ENCODE data around the gene ACAP2. TPM values are rescaled to one million over a fixed set of nuclear protein-coding genes. Genes with fewer than 3 reads are reported as not detected.

Gene ACAP2
- total RNA-seq, 1 donor from 2014 or later = 46.0 TPM

DNA sequence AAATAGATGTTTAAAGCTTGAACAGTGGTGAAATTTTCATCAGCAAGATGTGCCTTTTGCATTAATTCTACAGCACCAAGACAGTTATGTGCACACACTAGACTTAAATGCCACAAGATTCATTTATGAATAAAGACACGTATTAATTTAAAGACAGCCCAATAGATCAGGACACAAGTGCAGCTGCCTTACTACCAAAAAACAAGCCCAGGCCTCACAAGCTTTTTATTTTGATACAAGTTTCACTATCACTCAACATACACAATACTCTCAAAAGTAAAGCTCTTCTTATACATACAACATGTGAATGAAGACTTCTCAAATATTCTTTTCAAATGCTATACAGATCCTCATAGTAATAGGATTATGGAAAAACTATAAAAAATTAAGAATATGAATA lies 2.4 kb downstream of the ACAP2 start:
- TF ChIP-seq, protein P1, sequence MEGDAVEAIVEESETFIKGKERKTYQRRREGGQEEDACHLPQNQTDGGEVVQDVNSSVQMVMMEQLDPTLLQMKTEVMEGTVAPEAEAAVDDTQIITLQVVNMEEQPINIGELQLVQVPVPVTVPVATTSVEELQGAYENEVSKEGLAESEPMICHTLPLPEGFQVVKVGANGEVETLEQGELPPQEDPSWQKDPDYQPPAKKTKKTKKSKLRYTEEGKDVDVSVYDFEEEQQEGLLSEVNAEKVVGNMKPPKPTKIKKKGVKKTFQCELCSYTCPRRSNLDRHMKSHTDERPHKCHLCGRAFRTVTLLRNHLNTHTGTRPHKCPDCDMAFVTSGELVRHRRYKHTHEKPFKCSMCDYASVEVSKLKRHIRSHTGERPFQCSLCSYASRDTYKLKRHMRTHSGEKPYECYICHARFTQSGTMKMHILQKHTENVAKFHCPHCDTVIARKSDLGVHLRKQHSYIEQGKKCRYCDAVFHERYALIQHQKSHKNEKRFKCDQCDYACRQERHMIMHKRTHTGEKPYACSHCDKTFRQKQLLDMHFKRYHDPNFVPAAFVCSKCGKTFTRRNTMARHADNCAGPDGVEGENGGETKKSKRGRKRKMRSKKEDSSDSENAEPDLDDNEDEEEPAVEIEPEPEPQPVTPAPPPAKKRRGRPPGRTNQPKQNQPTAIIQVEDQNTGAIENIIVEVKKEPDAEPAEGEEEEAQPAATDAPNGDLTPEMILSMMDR (IDR thresholded peaks at IDR 0.05; ENCODE audit: insufficient read depth, low read depth, low read length) = no peak
- TF ChIP-seq EZH2 (IDR thresholded peaks at IDR 0.05; ENCODE audit: insufficient read depth, low read length) = no peak
- no peaks in the 10 kb centered on the region for H3K36me3 ChIP-seq (ENCODE audit: insufficient read depth, low read length)
- Mint-ChIP-seq H3K36me3 (ENCODE audit: low read depth, unreplicated experiment) (no peaks in the 10 kb centered on the region), H3K9me3 (ENCODE audit: unreplicated experiment) (no peaks in the 10 kb centered on the region), H3K4me1 (ENCODE audit: low read depth, unreplicated experiment) (peaks cover 15% of the 10 kb centered on the region), H3K27ac (ENCODE audit: unreplicated experiment) (no peak overlapping the region), H3K4me3 (ENCODE audit: unreplicated experiment) (peak overlapping the region; percentile 69), H3K27me3 (ENCODE audit: low read depth, unreplicated experiment) (no peaks in the 10 kb centered on the region)
- H3K4me3 ChIP-seq (ENCODE audit: insufficient read depth, low read depth, low read length) = no peak overlapping the region
- H4K20me1 ChIP-seq (ENCODE audit: insufficient read depth, low read length) = peaks cover 56% of the 10 kb centered on the region
- H3K27ac ChIP-seq (ENCODE audit: low read depth, low read length) = no peak overlapping the region
- no peaks in the 10 kb centered on the region for H3K27me3 ChIP-seq (ENCODE audit: insufficient read depth, low read length)
- H3K9ac ChIP-seq (ENCODE audit: low read length) = no peak overlapping the region
- DNase-seq (ENCODE audit: low read depth) = no peak
- H3K79me2 ChIP-seq (ENCODE audit: insufficient read depth, low read length) = peaks cover 73% of the 10 kb centered on the region
- peak overlapping the region; percentile 1 for H3K4me2 ChIP-seq (ENCODE audit: low read length)
- no peak overlapping the region for H2AFZ ChIP-seq (ENCODE audit: low read depth, low read length)
- no peaks in the 10 kb centered on the region for H3K9me3 ChIP-seq (ENCODE audit: insufficient read depth, low read depth, low read length)
- no peak for FAIRE-seq
- peaks cover 11% of the 10 kb centered on the region for H3K4me1 ChIP-seq (ENCODE audit: insufficient read depth, low read length)

DNA sequence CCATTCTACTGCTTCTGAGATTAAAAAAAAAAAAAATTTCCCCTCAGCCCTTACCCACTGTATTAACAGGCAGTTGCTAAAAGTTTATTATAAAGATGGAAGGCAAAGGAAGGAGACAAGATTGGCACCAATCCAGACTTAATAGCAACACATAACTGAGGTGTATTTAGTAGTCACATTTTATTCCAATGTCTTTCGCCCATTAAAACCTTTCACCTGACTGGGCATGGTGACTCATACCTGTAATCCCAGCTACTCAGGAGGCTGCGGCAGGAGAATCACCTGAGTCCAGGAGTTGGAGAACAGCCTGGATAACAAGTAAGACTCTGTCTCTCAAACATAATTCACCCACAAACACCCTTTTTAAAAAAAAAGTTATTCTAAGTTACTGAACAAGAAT lies 4.4 kb downstream of the ACAP2 start:
- Mint-ChIP-seq H3K27me3 (ENCODE audit: low read depth, unreplicated experiment) (no peaks in the 10 kb centered on the region), H3K4me1 (ENCODE audit: low read depth, unreplicated experiment) (peaks cover 10% of the 10 kb centered on the region), H3K4me3 (ENCODE audit: unreplicated experiment) (no peak overlapping the region), H3K27ac (ENCODE audit: unreplicated experiment) (no peak overlapping the region), H3K36me3 (ENCODE audit: low read depth, unreplicated experiment) (no peaks in the 10 kb centered on the region), H3K9me3 (ENCODE audit: unreplicated experiment) (no peaks in the 10 kb centered on the region)
- H2AFZ ChIP-seq (ENCODE audit: low read depth, low read length) = no peak overlapping the region
- DNase-seq (ENCODE audit: low read depth) (no peak), FAIRE-seq (no peak)
- peaks cover 7% of the 10 kb centered on the region for H3K4me1 ChIP-seq (ENCODE audit: insufficient read depth, low read length)
- H3K9me3 ChIP-seq (ENCODE audit: insufficient read depth, low read depth, low read length) = no peaks in the 10 kb centered on the region
- no peak overlapping the region for H3K27ac ChIP-seq (ENCODE audit: low read depth, low read length)
- no peaks in the 10 kb centered on the region for H3K27me3 ChIP-seq (ENCODE audit: insufficient read depth, low read length)
- H3K36me3 ChIP-seq (ENCODE audit: insufficient read depth, low read length) = no peaks in the 10 kb centered on the region
- no peak overlapping the region for H3K4me2 ChIP-seq (ENCODE audit: low read length)
- no peak overlapping the region for H3K9ac ChIP-seq (ENCODE audit: low read length)
- peaks cover 72% of the 10 kb centered on the region for H4K20me1 ChIP-seq (ENCODE audit: insufficient read depth, low read length)
- no peak overlapping the region for H3K4me3 ChIP-seq (ENCODE audit: insufficient read depth, low read depth, low read length)
- peaks cover 92% of the 10 kb centered on the region for H3K79me2 ChIP-seq (ENCODE audit: insufficient read depth, low read length)
- no peak for TF ChIP-seq EZH2 (IDR thresholded peaks at IDR 0.05; ENCODE audit: insufficient read depth, low read length)
- TF ChIP-seq, protein P1 (IDR thresholded peaks at IDR 0.05; ENCODE audit: insufficient read depth, low read depth, low read length) = no peak

DNA sequence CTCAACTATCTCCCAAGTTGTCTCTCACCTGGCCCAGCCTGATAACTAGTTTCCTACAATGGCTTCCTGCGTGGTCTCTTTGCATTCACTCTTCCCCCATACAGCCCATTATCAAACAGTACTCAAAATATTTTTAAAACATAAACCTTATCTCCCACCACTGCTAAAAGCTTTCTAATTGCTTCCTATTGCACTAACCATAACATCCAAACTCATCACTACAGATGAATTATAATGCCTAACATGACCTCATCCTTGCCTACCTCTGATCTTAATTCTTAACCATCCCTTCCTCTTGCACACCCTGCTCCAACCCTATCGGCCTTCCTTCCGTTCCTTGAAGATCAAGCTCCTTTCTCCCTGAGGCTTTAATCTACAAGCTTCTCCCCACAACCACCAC lies 17.0 kb downstream of the ACAP2 start:
- Histone ChIP-seq H3K27me3 (ENCODE audit: insufficient read depth, low read length) (no peaks in the 10 kb centered on the region), H3K4me3 (ENCODE audit: insufficient read depth, low read depth, low read length) (no peak overlapping the region), H3K27ac (ENCODE audit: low read depth, low read length) (no peak overlapping the region), H3K4me1 (ENCODE audit: insufficient read depth, low read length) (no peaks in the 10 kb centered on the region), H3K4me2 (ENCODE audit: low read length) (no peak overlapping the region), H3K36me3 (ENCODE audit: insufficient read depth, low read length) (no peaks in the 10 kb centered on the region), H4K20me1 (ENCODE audit: insufficient read depth, low read length) (peaks cover 66% of the 10 kb centered on the region), H3K9ac (ENCODE audit: low read length) (no peak overlapping the region), H2AFZ (ENCODE audit: low read depth, low read length) (no peak overlapping the region), H3K79me2 (ENCODE audit: insufficient read depth, low read length) (peaks cover 94% of the 10 kb centered on the region), H3K9me3 (ENCODE audit: insufficient read depth, low read depth, low read length) (no peaks in the 10 kb centered on the region)
- no peaks in the 10 kb centered on the region for H3K27me3 Mint-ChIP-seq (ENCODE audit: low read depth, unreplicated experiment)
- H3K9me3 Mint-ChIP-seq (ENCODE audit: unreplicated experiment) = no peaks in the 10 kb centered on the region
- no peaks in the 10 kb centered on the region for H3K36me3 Mint-ChIP-seq (ENCODE audit: low read depth, unreplicated experiment)
- H3K27ac Mint-ChIP-seq (ENCODE audit: unreplicated experiment) = no peak overlapping the region
- no peak for DNase-seq (ENCODE audit: low read depth)
- no peak overlapping the region for H3K4me3 Mint-ChIP-seq (ENCODE audit: unreplicated experiment)
- H3K4me1 Mint-ChIP-seq (ENCODE audit: low read depth, unreplicated experiment) = no peaks in the 10 kb centered on the region
- TF ChIP-seq, protein P1 (IDR thresholded peaks at IDR 0.05; ENCODE audit: insufficient read depth, low read depth, low read length) = no peak
- TF ChIP-seq EZH2 (IDR thresholded peaks at IDR 0.05; ENCODE audit: insufficient read depth, low read length) = no peak
- no peak for FAIRE-seq
